Karpas-422 (cell line): ENCODE data around the gene STMN3. TPM values are rescaled to one million over a fixed set of nuclear protein-coding genes. Genes with fewer than 3 reads are reported as not detected.

ENCODE experiments used
- DNase-seq: peaks from one replicate; pipeline ENCODE4 v3.0.0-alpha.2; 2015
- H2AFZ ChIP-seq: fragments of 200-600 bp; sonication (generic); 2 replicates; pipeline ENCODE4 v1.6.1; 2014; ENCODE audit warnings: antibody characterized with exemption, low read length, mixed read lengths
- H3K27ac ChIP-seq: fragments of 200-600 bp; sonication (generic); 2 replicates; pipeline ENCODE4 v1.5.1; 2014; ENCODE audit warnings: mild to moderate bottlenecking, low read length, moderate library complexity
- H3K27me3 ChIP-seq: fragments of 200-600 bp; sonication (generic); 2 replicates; pipeline ENCODE4 v1.6.1; 2014; ENCODE audit warnings: low read length, mixed read lengths
- H3K36me3 ChIP-seq: fragments of 200-600 bp; sonication (generic); 2 replicates; pipeline ENCODE4 v1.6.1; 2014; ENCODE audit warnings: low read length, mixed read lengths; ENCODE audit not compliant: insufficient read depth
- H3K4me1 ChIP-seq: fragments of 200-600 bp; sonication (generic); 2 replicates; pipeline ENCODE4 v1.6.1; 2014; ENCODE audit warnings: mild to moderate bottlenecking, low read length, mixed read lengths
- H3K4me2 ChIP-seq: fragments of 200-600 bp; sonication (generic); 2 replicates; pipeline ENCODE4 v1.6.1; 2014; ENCODE audit warnings: low read length, low read depth, mild to moderate bottlenecking; ENCODE audit not compliant: poor library complexity, severe bottlenecking
- H3K4me3 ChIP-seq: fragments of 200-600 bp; sonication (generic); 2 replicates; pipeline ENCODE4 v1.5.1; 2014; ENCODE audit warnings: mild to moderate bottlenecking, antibody characterized with exemption, low read length, mixed read lengths
- H3K79me2 ChIP-seq: fragments of 200-600 bp; sonication (generic); 2 replicates; pipeline ENCODE4 v1.6.1; 2014; ENCODE audit warnings: mild to moderate bottlenecking, low read length, mixed read lengths
- H3K9ac ChIP-seq: fragments of 200-600 bp; sonication (generic); 2 replicates; pipeline ENCODE4 v1.6.0; 2014; ENCODE audit warnings: low read length
- H3K9me2 ChIP-seq: fragments of 200-600 bp; sonication (generic), shearing (Covaris generic); replicated peaks from 2 replicates; pipeline ENCODE4 v1.6.0; 2014; ENCODE audit warnings: mild to moderate bottlenecking, low read length, moderate library complexity; ENCODE audit not compliant: insufficient read depth
- H3K9me3 ChIP-seq: fragments of 300-700, 200-600 bp; sonication (generic); 2 replicates; pipeline ENCODE4 v1.6.1; 2014; ENCODE audit warnings: low read length, mixed read lengths
- H4K20me1 ChIP-seq: fragments of 200-600 bp; sonication (generic); 2 replicates; pipeline ENCODE4 v1.6.1; 2014; ENCODE audit warnings: mild to moderate bottlenecking, antibody characterized with exemption, low read length, low read depth; ENCODE audit not compliant: insufficient read depth
- small RNA-seq: library from RNA; depleted of rRNA; stranded (forward); fragments of <200 nt; gene quantifications from one replicate; pipeline ENCODE3, GENCODE V24; 2014
- total RNA-seq: library from RNA; depleted of rRNA; stranded (reverse); fragments of >200 nt; shearing (Covaris generic); gene quantifications from 2 replicates; pipeline ENCODE4 v1.2.3, GENCODE V29; 2014; ENCODE audit warnings: low replicate concordance; rRNA removed

STMN3 gene
- total RNA-seq, 1 experiment from 2014 or later: 1.4 TPM

DNA sequence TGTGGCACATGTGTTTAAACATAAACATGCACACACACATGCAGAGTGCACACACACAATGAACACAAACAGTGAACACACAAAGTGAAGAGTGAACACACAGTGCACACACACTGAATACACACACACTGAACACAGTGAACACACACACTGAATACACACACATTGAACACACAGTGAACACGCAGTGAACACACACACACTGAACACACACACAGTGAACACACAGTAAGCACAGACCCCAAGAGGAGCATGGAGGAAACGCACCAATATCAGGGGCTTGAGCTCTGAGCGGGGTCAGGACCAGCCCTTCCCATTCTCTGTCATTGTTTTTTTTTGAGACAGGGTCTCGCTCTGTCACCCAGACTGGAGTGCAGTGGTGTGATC, 62.1 kb downstream of the STMN3 start:
- Histone ChIP-seq H3K36me3 (no peaks in the 10 kb centered on the region), H3K4me2 (no peak overlapping the region), H3K27ac (no peak overlapping the region), H3K27me3 (no peaks in the 10 kb centered on the region), H4K20me1 (no peaks in the 10 kb centered on the region), H3K4me3 (no peak overlapping the region), H3K9ac (no peak overlapping the region), H3K79me2 (no peaks in the 10 kb centered on the region), H3K4me1 (no peaks in the 10 kb centered on the region), H3K9me3 (no peaks in the 10 kb centered on the region), H2AFZ (no peak overlapping the region), H3K9me2 (no peaks in the 10 kb centered on the region)
- no peak for DNase-seq

DNA sequence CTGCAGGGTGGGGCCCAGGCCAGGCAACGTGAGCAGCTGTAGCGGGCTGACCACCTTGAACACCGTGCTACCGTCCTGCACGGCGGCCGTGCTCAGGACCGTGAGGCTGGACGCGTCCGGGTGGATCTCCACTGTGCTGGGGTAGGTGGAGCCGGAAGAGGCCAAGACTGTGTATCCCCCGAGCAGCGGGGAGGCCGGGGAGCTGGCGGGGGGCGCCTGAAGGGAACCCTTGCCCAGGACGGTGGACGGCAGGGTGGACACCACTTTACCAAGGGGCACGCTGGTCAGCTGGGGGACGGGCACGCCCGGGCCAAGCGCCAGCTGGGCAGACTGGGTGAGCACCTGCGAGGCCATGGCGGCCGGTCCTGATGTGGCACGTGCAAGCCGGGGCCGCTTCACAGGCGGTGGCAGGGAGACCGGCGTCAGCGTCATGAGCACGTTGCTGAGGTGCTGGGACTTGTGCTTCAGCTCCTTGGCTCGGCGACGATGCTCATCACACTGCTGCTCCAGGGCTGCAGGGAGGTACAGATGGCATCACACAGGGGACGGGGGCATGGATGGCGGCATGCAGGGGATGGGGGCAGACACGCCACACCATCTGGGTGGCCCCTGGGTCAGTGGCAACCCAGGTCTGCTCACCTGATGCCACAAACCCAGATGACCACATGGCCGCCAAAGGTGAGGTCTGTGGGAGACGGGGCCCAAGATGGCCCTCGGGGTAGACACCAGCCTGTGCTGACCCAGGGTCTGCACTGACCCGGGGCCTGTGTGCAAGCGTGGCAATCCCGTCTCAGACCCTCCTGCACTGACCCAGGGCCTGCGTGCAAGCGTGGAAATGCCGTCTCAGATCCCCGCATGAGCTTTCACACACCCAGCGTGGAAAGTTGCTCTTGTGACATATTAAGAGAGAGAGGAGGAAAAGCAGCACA, 62.7 kb downstream of the STMN3 start:
- Histone ChIP-seq H3K27me3 (no peaks in the 10 kb centered on the region), H3K36me3 (no peaks in the 10 kb centered on the region), H3K4me3 (no peak overlapping the region), H3K4me2 (no peak overlapping the region), H2AFZ (no peak overlapping the region), H3K9me2 (no peaks in the 10 kb centered on the region), H3K9ac (no peak overlapping the region), H4K20me1 (no peaks in the 10 kb centered on the region), H3K79me2 (no peaks in the 10 kb centered on the region), H3K9me3 (no peaks in the 10 kb centered on the region), H3K27ac (no peak overlapping the region), H3K4me1 (no peaks in the 10 kb centered on the region)
- DNase-seq: no peak

Small RNA genes within 50 kb of the gene (small RNA-seq; reads per million reads assigned to genes)
- not detected for gene TNFRSF6B

Other genes with a start within 250 kb of the STMN3 start
- not detected in 2 replicates for gene KCNQ2, start 180.8 kb downstream of the STMN3 start, total RNA-seq
- gene EEF1A2, start 154.3 kb downstream of the STMN3 start, total RNA-seq: 0.71 TPM in 1 of 2 replicates, not detected in the other
- 16.2 and 51.0 TPM in 2 replicates for gene PPDPF, start 132.7 kb downstream of the STMN3 start, total RNA-seq
- gene PTK6, start 116.0 kb downstream of the STMN3 start, total RNA-seq: 0.51 TPM in 1 of 2 replicates, not detected in the other
- gene SRMS, start 105.7 kb downstream of the STMN3 start, total RNA-seq: not detected in 2 replicates
- gene FNDC11, start 99.3 kb downstream of the STMN3 start, total RNA-seq: 0.48 and 1.6 TPM in 2 replicates
- 15.4 and 15.8 TPM in 2 replicates for gene HELZ2, start 79.2 kb downstream of the STMN3 start, total RNA-seq
- 8.4 and 13.7 TPM in 2 replicates for gene GMEB2, start 26.3 kb downstream of the STMN3 start, total RNA-seq
- gene RTEL1, start 4.9 kb upstream of the STMN3 start, total RNA-seq: 6.4 and 8.3 TPM in 2 replicates
- gene TNFRSF6B, start 43.2 kb upstream of the STMN3 start, total RNA-seq: 2.5 and 4.6 TPM in 2 replicates
- gene ARFRP1, start 54.6 kb upstream of the STMN3 start, total RNA-seq: 15.1 and 30.2 TPM in 2 replicates
- gene ZGPAT, start 54.6 kb upstream of the STMN3 start, total RNA-seq: 12.2 and 33.6 TPM in 2 replicates
- gene LIME1, start 83.2 kb upstream of the STMN3 start, total RNA-seq: 3.4 and 9.8 TPM in 2 replicates
- gene SLC2A4RG, start 86.4 kb upstream of the STMN3 start, total RNA-seq: 18.6 and 37.9 TPM in 2 replicates
- gene ZBTB46, start 177.8 kb upstream of the STMN3 start, total RNA-seq: 0.18 TPM in 1 of 2 replicates, not detected in the other
- not detected in 2 replicates for gene ABHD16B, start 208.1 kb upstream of the STMN3 start, total RNA-seq
- gene TPD52L2, start 211.8 kb upstream of the STMN3 start, total RNA-seq: 25.9 and 38.3 TPM in 2 replicates
- 22.9 and 28.5 TPM in 2 replicates for gene DNAJC5, start 241.7 kb upstream of the STMN3 start, total RNA-seq